ENCODE data around the gene STRIT1. TPM values are rescaled to one million over a fixed set of nuclear protein-coding genes. Genes with fewer than 3 reads are reported as not detected.
A peak's percentile ranks its signal among the peaks of the same experiment; 100 is the strongest.

Gene STRIT1
- total and polyA plus RNA-seq, 9 of the 15 experiments (the other 6 are each of a cell fraction or from before 2014, with no cell fraction given) = not detected

GRCh38 chr3:155286736-155287135, 6.7 kb downstream of the STRIT1 start (continued):
- TF ChIP-seq KAT2B (IDR thresholded peaks at IDR 0.05; ENCODE audit: low read depth, low read length) = no peak
- TF ChIP-seq MYC (IDR thresholded peaks at IDR 0.05; ENCODE audit: low read depth, low read length) = no peak
- TF ChIP-seq MYC (CRISPR knock-in tag; IDR thresholded peaks at IDR 0.05; ENCODE audit: borderline replicate concordance, low read depth) = no peak
- TF ChIP-seq ZFP30 (CRISPR knock-in tag; IDR thresholded peaks at IDR 0.05; ENCODE audit: borderline replicate concordance) = no peak
- no peak for TF ChIP-seq STAT5B (CRISPR knock-in tag; IDR thresholded peaks at IDR 0.05)
- TF ChIP-seq MAZ (CRISPR knock-in tag; conservative IDR thresholded peaks at IDR 0.05 in 1 of 2, IDR thresholded peaks at IDR 0.05 in 1 of 2) = no peak

- TF ChIP-seq RBM25 (IDR thresholded peaks at IDR 0.05; ENCODE audit: low read depth, low read length, severe bottlenecking) (peak; percentile 55), GABPB1 (CRISPR knock-in tag; IDR thresholded peaks at IDR 0.05) (no peak), ZNF121 (CRISPR knock-in tag; conservative IDR thresholded peaks at IDR 0.05) (peak; percentile 72), ZMIZ1 (IDR thresholded peaks at IDR 0.05; ENCODE audit: low read depth in 2 of 2, low read length in 2 of 2) (no peak), NELFE (IDR thresholded peaks at IDR 0.05; ENCODE audit: insufficient read depth, insufficient read length) (no peak), C11orf30 (IDR thresholded peaks at IDR 0.05; ENCODE audit: low read depth) (no peak), BCOR (IDR thresholded peaks at IDR 0.05) (0 out of 2 replicates have a peak, but pooled peaks have one; percentile 16), CEBPB (tag; IDR thresholded peaks at IDR 0.05) (peak; percentile 49)
- Histone ChIP-seq H3K27ac (ENCODE audit: extremely low read depth, low read depth, low read length) (no peak overlapping the region), H3K4me3 (no peak overlapping the region), H3K4me2 (ENCODE audit: insufficient read depth, low read length) (no peak overlapping the region), H3K27me3 (ENCODE audit: control insufficient read depth in 2 of 2, insufficient read depth in 2 of 2, low read length in 2 of 2) (no peaks in the 10 kb centered on the region), H4K20me1 (replicated peaks; ENCODE audit: control insufficient read depth, insufficient read depth, low read length) (no peaks in the 10 kb centered on the region), H3K9me3 (replicated peaks; ENCODE audit: control insufficient read depth, insufficient read depth, low read depth, low read length) (no peaks in the 10 kb centered on the region), H3K9ac (ENCODE audit: insufficient read depth in 1 of 2, low read depth in 2 of 2, low read length in 2 of 2) (no peak overlapping the region), H3K9me1 (ENCODE audit: control insufficient read depth, insufficient read depth, low read length) (no peaks in the 10 kb centered on the region), H3K36me3 (ENCODE audit: control insufficient read depth, insufficient read depth, low read length) (no peaks in the 10 kb centered on the region; the same call in 2 of the 3 replicates), H3K4me1 (replicated peaks in 1 of 2; ENCODE audit: control insufficient read depth in 2 of 2, insufficient read depth in 2 of 2, low read length in 2 of 2) (peaks cover 0 to 21% of the 10 kb centered on the region in 2 experiments; a peak in 4 of 5 replicates), H2AFZ (ENCODE audit: low read depth, low read length) (no peak overlapping the region), H3K79me2 (ENCODE audit: control insufficient read depth, insufficient read depth, low read length) (no peaks in the 10 kb centered on the region)
- ChIA-PET POLR2A (no interaction called here), CTCF (ENCODE audit: low intra/inter-chr PET ratio) (no interaction called here)
- ATAC-seq (no peak), DNase-seq (ENCODE audit: extremely low read depth in 1 of 4, low spot score in 3 of 4) (no peak), FAIRE-seq (no peak)
- intact Hi-C loops (cut with micrococcal nuclease) (no loop called here), in situ Hi-C loops (cut with MboI) (no loop called here)
- 91% methylated on average over 4 of the region's 4 CpGs for WGBS (ENCODE audit: insufficient coverage, low coverage, missing lambda C conversion rate)
- no TSS peak for BruUV-seq (replicated peaks)
These were observed 7.5 kb downstream of the STRIT1 start for GRCh38 chr3:155285936-155286335.
